Measurements from ENCODE around the gene CATSPER1.
A peak's percentile ranks its signal among the peaks of the same experiment; 100 is the strongest.
"Not testable (repeated sequence)": the region's sequence is repeated elsewhere in the genome, so short reads cannot be mapped to it uniquely, and the experiment has no call there.

The CATSPER1 gene

DNA sequence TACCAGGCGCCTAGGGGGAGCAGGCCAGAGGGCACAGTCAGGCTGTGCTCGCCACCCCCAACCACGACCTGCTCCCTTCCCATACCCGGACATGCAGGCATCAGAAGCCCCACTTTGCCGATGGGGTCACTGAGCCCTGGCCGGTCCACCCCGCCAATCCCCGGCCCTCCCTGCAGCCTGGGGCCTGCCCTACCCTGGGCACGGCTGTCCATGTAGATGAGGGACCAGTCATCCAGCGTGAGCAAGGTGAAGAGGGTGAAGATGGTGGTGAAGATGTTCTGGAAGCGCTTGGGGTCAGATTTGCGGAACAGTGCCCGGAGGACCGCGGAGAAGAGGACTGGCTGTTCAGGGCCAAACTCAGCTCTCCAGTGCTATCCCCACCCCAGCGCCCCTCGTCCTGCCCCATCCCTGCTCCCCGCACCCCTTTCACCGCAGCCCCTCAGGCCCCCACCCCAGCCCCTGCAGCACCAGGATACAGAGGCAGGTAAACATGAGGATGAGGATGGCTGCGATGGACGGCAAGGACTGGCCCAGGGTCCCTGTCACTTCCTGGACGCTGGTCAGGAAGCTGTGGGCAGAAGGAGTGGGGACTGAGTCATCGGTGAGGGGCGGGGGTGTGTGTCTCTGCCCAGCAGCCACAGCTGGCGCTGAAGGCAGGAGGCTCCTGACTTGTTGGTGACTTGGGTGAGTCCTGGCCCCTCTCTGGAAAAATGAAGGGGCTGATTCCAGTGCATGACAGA, 5.5 kb downstream of the CATSPER1 start:
- no peak for DNase-seq

DNA sequence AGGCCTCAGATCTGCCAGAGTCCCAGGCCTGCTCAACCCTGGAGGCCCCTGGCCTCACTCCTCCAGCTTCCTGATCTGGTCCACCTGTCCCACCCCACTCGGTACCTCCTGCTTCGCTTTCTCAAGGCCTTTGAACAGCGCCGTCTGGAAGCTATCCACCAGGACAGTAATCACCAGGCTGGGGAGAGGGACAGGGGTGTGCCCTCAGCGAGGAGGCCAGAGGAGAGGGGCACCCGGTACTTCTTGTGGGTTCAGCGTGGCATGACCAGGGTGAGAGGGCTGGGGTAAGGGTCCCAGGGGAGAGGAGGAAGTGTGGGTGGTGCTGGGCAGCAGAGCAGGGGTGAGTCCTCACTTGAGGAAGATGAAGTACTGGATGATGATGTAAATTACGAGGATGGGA, 6.1 kb downstream of the CATSPER1 start:
- DNase-seq = no peak

GRCh38 chr11:66017321-66017720, 9.0 kb downstream of the CATSPER1 start:
- DNase-seq = no peak

GRCh38 chr11:66016793-66017177, 9.5 kb downstream of the CATSPER1 start:
- DNase-seq = no peak

DNA sequence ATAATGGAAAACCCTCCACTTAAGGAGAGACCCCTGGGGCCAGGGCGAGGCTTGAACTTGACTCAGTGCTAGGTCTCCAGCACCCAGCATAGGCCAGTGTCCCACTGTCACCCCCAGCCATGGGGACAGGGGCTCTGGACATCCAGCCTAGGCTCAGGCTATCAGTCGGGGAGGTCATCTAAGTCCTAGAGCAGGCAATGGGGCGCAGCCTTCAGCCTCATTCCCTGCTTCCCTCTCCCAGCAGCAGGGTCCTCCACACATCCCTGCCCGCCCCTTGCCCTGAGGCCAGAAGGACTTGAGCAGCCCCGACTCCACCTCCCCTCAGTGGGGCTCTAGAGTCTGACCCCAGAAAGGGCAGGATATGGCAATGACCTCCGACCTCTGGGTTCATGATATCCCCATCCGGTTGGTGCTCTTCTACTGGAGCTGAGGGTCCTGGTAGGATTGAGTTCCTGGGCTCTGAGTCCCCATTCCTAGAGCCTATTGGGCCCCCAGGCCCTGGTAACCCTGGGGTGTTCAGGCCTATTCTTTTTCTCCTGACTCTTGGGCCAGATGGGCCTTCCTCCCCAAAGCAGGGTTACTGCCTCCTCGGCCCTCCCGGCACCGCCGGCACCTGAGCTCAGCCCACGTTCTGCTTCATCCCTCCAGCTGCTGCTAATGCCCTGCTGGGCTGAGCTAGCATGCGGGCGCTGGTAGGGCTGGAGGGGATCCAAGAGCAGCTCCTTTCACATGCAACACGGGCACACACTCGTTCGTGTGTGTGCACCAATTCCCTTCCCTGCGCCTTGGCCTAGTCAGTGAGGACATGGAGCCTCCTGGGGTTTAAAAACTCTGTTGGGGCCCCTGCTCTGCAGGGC, 10.1 kb downstream of the CATSPER1 start:
- no peak for DNase-seq

DNA sequence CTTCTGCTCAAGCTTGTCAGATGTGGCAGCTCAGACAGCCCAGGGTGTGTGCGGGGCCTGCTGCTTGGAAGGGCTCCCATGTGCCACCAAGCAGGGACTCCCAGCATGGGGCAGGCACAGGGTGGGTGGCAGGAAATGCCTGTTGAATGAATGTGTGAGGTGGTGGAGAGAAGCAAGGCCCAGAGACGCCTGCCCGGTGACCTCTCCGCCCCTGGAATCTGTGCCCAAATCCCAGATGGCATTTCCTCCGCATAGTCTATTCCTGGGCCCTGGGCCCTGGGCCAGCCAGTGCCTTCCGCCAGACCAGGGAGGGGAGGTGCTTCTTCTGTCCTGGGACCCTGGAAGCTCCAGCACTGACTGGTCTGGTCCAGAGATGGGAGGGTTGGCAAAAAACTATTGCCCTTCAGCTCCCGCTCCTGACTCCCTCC, 10.8 kb downstream of the CATSPER1 start:
- no peak for DNase-seq

- no peak for DNase-seq
Observed at GRCh38 chr11:66014804-66015453, 11.3 kb downstream of the CATSPER1 start.

DNA sequence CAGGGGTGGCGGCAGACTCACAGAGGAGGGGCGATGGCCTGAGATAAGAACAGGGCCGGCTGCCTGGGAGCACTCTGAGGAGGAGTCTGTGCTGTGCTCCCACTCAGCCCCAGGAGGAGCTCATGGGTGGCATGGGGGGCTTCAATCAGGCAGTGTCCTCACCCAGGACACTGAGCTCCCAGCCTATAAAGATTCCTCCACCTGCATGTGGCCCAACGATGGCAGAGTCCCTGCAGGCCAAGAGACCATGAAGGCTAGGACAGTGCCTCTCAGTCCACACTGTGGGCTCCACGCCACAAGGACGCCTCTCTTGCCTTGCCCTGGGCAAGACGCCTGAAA, 12.5 kb downstream of the CATSPER1 start:
- no peak for DNase-seq

DNA sequence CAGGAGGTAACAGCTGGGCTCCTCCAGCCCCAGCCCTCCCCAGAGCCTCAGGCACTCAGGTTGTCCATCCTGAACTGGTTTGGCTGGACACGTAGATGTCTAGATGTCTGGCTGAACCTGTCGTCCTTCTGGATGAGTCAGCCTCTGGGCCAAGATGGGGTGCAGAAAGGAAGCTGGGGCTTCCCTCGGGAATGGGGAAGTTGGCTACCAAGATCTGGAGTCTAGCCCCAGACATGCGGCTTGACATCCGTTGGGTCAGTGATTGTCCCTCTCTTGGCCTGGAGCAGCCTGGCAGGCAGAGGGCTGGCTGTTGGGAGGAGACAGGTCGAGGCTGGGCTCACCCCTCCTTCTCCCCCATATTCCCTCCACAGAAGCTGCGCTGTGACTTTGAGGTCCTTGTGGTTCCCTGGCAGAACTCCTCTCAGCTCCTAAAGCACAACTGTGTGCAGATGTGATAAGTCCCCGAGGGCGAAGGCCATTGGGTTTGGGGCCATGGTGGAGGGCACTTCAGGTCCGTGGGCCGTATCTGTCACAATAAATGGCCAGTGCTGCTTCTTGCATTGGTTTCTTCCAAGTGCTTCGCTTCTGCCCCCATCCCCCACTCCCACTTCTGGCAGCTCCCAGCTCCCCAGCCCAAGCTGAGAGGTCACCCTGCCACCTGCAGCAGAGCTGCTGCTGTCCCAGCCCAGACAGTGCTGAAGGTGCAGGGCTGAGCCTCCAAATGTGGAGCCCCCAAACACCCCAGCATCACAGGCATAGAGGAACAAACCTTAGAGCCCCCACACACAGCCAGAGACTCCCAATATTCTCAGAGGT, 13.1 kb downstream of the CATSPER1 start:
- DNase-seq = no peak

DNA sequence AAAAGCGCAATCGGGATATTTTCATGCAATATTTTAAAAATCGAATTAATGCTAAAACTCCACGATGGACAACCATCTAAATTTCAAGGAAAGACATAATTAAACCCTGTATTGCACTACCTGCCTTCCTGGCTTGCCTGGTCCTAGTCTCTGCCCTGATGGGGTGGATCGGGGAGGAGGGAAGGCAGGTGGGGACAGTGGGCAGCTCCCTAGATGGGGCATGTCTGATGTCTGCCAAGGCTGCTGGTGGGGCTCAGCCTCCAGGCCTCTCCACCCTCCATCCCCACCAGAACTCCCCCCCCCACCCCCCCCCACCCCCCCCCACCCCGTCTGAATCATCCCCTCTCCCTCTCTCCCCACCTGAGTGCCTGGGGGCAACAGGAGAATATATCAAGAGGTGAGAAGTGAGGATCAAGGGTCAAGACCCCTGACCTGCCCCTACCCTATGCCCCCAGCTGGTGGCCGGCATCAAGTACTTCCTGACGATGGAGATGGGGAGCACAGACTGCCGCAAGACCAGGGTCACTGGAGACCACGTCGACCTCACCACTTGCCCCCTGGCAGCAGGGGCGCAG, 13.8 kb downstream of the CATSPER1 start:
- DNase-seq = no peak

DNA sequence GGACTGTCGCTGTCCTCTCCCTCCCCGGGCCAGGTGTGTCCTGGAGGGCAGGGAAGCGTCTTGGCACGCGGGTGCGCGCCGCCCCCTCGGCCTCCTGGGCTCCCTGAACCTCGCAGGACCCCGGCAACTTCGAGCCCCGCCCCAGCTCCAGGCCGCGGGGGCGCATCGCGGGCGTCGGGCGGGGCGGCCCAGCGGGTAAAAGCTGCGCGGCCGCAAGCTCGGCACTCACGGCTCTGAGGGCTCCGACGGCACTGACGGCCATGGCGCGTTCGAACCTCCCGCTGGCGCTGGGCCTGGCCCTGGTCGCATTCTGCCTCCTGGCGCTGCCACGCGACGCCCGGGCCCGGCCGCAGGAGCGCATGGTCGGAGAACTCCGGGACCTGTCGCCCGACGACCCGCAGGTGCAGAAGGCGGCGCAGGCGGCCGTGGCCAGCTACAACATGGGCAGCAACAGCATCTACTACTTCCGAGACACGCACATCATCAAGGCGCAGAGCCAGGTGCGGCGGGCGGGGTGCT, 14.4 kb downstream of the CATSPER1 start, which contains the start of gene CST6:
Gene CST6, plus strand, starts transcription at position 224 of the 519 bp plus-strand sequence. Its CDS starts 37 bp downstream, at position 261.
- peak in 1 of 6 experiments; percentile 18 for DNase-seq

- DNase-seq = no peak
Observed at GRCh38 chr11:66011239-66011784, 15.0 kb downstream of the CATSPER1 start.

DNA sequence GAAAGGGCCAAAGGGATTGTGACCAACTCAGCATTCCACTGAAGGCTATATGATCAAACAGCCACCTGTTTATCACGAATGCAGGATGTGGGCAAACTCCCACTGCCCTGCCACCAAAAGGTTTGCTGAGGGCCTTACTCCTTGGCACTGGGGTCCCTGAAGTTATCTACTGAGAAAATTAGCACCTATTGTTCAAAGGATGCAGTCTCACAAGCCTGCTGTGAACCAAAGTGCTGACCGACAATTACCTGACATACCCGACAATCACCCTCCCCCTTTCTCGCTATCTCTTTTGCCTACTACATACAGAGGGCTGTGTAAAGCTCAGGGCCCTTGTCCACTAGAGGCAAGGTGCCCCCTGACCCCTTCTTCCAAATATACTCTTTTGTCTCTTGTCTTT, 16.2 kb downstream of the CATSPER1 start:
- not testable (repeated sequence) for DNase-seq

- no peak for DNase-seq
Observed at GRCh38 chr11:66008468-66009101, 17.7 kb downstream of the CATSPER1 start.

DNA sequence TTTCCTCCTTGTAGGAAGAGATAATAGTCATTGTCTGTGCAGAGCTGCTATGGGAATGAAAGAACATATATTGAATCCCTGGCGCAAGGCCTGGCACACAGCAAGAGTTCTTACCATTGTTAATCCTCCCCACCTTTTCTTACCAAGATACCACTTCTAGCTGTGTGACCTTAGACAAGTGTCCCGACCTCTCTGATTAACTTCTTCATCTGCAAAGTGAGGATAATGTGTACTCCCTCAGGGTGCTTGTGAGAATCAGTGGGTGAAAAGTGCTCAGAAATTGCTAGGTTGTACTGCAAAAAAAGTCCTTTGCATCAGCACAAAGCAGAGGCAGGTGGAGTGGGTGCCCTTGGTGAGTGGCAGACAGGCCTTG, 18.2 kb downstream of the CATSPER1 start:
- no peak for DNase-seq

DNA sequence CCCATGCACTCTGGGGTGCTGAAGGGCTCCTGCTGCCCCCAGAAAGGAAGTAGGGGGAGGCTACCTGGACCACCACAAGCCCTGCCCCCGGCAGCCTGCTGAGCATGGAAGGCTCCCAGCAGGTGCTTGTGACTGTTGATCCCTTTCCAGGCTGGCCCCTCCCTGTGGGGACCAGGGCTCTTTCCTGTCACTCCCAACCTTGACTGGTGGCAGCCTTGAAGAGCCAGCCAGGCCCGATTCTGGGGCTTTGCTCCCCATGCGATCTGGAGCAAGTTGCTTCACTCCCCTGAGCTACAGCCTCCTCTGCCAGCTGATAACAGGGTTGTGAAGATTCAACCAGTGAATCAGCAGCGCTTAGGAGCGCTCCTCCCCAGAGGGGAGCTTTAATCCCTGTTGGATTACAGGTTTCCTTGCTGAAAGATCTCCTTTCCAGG, 19.1 kb downstream of the CATSPER1 start:
- no peak for DNase-seq

GRCh38 chr11:66006891-66007176, 19.4 kb downstream of the CATSPER1 start:
- no peak for DNase-seq

GRCh38 chr11:66006134-66006890, 20.0 kb downstream of the CATSPER1 start:
- DNase-seq = no peak

- no peak for DNase-seq
Observed at GRCh38 chr11:66004186-66004585, 22.1 kb downstream of the CATSPER1 start.

DNA sequence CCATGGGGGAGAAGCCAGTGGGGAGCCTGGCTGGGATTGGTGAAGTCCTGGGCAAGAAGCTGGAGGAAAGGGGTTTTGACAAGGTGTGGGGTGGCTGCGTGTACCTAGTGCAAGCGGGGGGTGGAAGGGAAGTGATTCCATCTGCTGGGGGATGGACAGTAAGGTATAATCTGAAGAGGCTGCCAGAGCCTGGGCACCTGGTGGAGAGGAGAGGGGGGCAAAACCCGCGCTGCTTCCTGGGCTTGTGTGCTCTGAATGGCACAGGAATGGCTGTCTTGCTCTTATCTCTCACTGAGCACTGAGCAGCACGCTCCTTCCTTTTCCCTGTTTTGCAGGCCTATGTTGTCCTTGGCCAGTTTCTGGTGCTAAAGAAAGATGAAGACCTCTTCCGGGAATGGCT, 23.0 kb downstream of the CATSPER1 start:
- DNase-seq = no peak

Data from stimulated activated naive CD4-positive, alpha-beta T cell (primary cell).